ENCODE measurements around the gene CLSTN2. TPM values are rescaled to one million over a fixed set of nuclear protein-coding genes. Genes with fewer than 3 reads are reported as not detected.

CLSTN2 gene
- total and polyA plus RNA-seq, 2 donors from 2014 or later: 2.0 to 12.0 TPM

- H3K4me3 ChIP-seq (ENCODE audit: low read length in 3 of 3): no peak overlapping the region
- no peak for FAIRE-seq
- H3K27me3 ChIP-seq (ENCODE audit: control insufficient read depth, insufficient read depth, low read length): no peaks in the 10 kb centered on the region
- H3K9ac ChIP-seq (ENCODE audit: low read length in 3 of 3): no peak overlapping the region
- TF ChIP-seq, protein P1, sequence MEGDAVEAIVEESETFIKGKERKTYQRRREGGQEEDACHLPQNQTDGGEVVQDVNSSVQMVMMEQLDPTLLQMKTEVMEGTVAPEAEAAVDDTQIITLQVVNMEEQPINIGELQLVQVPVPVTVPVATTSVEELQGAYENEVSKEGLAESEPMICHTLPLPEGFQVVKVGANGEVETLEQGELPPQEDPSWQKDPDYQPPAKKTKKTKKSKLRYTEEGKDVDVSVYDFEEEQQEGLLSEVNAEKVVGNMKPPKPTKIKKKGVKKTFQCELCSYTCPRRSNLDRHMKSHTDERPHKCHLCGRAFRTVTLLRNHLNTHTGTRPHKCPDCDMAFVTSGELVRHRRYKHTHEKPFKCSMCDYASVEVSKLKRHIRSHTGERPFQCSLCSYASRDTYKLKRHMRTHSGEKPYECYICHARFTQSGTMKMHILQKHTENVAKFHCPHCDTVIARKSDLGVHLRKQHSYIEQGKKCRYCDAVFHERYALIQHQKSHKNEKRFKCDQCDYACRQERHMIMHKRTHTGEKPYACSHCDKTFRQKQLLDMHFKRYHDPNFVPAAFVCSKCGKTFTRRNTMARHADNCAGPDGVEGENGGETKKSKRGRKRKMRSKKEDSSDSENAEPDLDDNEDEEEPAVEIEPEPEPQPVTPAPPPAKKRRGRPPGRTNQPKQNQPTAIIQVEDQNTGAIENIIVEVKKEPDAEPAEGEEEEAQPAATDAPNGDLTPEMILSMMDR (IDR thresholded peaks at IDR 0.05; ENCODE audit: borderline replicate concordance, extremely low read depth, insufficient read depth): no peak
- H3K36me3 ChIP-seq (ENCODE audit: control insufficient read depth in 2 of 3, insufficient read depth in 3 of 3, low read length in 3 of 3): no peaks in the 10 kb centered on the region
- DNase-seq: no peak
- H3K4me1 ChIP-seq (ENCODE audit: control insufficient read depth in 2 of 3, insufficient read depth in 2 of 3, low read depth in 1 of 3, low read length in 3 of 3): no peaks in the 10 kb centered on the region
- intact Hi-C loops (cut with DNase I): no loop called here
- no peak overlapping the region for H3K27ac ChIP-seq (ENCODE audit: low read depth in 2 of 2, low read length in 2 of 2)
- no peaks in the 10 kb centered on the region for H3K9me3 ChIP-seq (ENCODE audit: control insufficient read depth in 2 of 3, insufficient read depth in 1 of 3, low read length in 3 of 3)
These were observed 216.3 kb downstream of the CLSTN2 start for GRCh38 chr3:140151321-140151720.

DNA sequence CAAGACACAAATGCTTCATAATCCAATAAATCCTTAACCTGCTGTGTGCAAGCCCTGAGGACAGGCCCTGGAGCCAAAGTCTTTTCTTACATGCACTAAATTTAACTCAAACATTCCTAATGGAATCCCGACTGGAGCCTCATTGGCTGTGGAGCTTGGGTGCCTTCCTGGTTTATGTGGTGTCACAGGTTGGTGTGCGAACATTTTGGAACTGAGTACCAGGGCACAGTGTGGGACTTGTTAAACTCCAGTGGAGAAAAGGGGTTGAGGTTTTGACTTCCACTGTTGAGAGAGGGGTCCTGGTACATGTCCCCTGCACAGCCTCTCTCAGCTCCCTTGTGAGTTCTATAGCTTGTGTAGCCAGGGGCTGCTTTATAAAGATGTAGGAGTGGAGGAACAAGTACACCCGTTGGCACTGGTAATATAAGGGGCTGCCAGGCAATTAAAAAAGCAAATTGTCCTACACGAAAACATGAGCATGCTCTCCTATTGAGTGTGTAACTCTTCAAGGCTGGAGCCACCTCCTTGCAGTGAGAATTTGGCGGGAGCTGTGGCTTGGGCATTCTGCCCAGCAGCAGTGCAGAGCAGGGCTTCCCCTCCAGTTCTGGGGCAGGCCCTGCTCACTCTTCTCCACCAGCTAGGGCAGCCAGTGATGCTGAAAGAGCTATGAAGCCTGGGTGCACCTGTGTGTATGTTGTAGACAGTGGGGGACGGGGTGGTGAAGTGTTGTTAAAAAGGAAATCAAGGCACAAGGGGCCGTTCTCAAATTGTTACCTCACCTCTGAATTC is 218.1 kb downstream of the CLSTN2 start:
- Histone ChIP-seq H3K4me3 (ENCODE audit: low read length in 3 of 3) (no peak overlapping the region), H3K36me3 (ENCODE audit: control insufficient read depth in 2 of 3, insufficient read depth in 3 of 3, low read length in 3 of 3) (no peaks in the 10 kb centered on the region), H3K9ac (ENCODE audit: low read length in 3 of 3) (no peak overlapping the region), H3K4me1 (ENCODE audit: control insufficient read depth in 2 of 3, insufficient read depth in 2 of 3, low read depth in 1 of 3, low read length in 3 of 3) (no peaks in the 10 kb centered on the region), H3K9me3 (ENCODE audit: control insufficient read depth in 2 of 3, insufficient read depth in 1 of 3, low read length in 3 of 3) (no peaks in the 10 kb centered on the region), H3K27ac (ENCODE audit: low read depth in 2 of 2, low read length in 2 of 2) (no peak overlapping the region), H3K27me3 (ENCODE audit: control insufficient read depth, insufficient read depth, low read length) (no peaks in the 10 kb centered on the region)
- TF ChIP-seq, protein P1 (IDR thresholded peaks at IDR 0.05; ENCODE audit: borderline replicate concordance, extremely low read depth, insufficient read depth): no peak
- DNase-seq (no peak), FAIRE-seq (no peak)
- intact Hi-C loops (cut with DNase I): no loop called here

DNA sequence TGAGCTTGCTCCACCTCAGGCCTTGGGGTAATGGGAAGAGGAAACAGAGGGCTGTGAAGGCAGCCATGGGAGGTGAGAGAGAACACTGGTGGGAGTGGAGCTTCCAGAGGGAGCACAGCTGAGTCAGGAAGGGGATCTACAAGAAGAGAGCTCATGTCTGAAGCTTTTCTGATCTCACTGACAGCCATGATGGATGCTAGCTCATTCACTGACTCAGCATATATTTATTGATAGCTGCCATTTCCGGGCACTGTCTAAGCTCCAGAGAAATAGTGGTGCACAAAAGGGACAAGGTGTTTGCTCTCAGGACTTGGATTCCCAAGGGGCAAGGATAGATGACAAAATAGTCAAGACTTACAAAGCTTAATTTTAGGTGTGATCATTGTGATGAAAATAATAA is 218.8 kb downstream of the CLSTN2 start:
- no peak overlapping the region for H3K9ac ChIP-seq (ENCODE audit: low read length in 3 of 3)
- no peaks in the 10 kb centered on the region for H3K9me3 ChIP-seq (ENCODE audit: control insufficient read depth in 2 of 3, insufficient read depth in 1 of 3, low read length in 3 of 3)
- H3K4me3 ChIP-seq (ENCODE audit: low read length in 3 of 3): no peak overlapping the region
- intact Hi-C loops (cut with DNase I): no loop called here
- DNase-seq (no peak), FAIRE-seq (no peak)
- no peaks in the 10 kb centered on the region for H3K4me1 ChIP-seq (ENCODE audit: control insufficient read depth in 2 of 3, insufficient read depth in 2 of 3, low read depth in 1 of 3, low read length in 3 of 3)
- H3K36me3 ChIP-seq (ENCODE audit: control insufficient read depth in 2 of 3, insufficient read depth in 3 of 3, low read length in 3 of 3): no peaks in the 10 kb centered on the region
- no peaks in the 10 kb centered on the region for H3K27me3 ChIP-seq (ENCODE audit: control insufficient read depth, insufficient read depth, low read length)
- H3K27ac ChIP-seq (ENCODE audit: low read depth in 2 of 2, low read length in 2 of 2): no peak overlapping the region
- TF ChIP-seq, protein P1 (IDR thresholded peaks at IDR 0.05; ENCODE audit: borderline replicate concordance, extremely low read depth, insufficient read depth): no peak

Measured in kidney (tissue), 14 donors.